ENCODE results near the gene CPA2.

CPA2 gene

GRCh38 chr7:130256704-130257103, 10.0 kb upstream of the CPA2 start:
- DNase-seq: no peak

GRCh38 chr7:130258494-130259078, 8.1 kb upstream of the CPA2 start:
- DNase-seq: no peak

GRCh38 chr7:130262448-130262847, 4.2 kb upstream of the CPA2 start:
- DNase-seq: no peak

- no peak for DNase-seq
Observed at GRCh38 chr7:130263130-130263529, 3.5 kb upstream of the CPA2 start.

- no peak for DNase-seq
Observed at GRCh38 chr7:130266961-130267321, 278 bp downstream of the CPA2 start.

GRCh38 chr7:130268463-130269317, 2.0 kb downstream of the CPA2 start:
- DNase-seq: no peak

GRCh38 chr7:130269318-130269694, 2.6 kb downstream of the CPA2 start:
- no peak for DNase-seq

GRCh38 chr7:130270947-130271800, 4.5 kb downstream of the CPA2 start:
- DNase-seq: no peak

- DNase-seq: peak; percentile 44
Observed at GRCh38 chr7:130272381-130273080, 5.9 kb downstream of the CPA2 start.

GRCh38 chr7:130273081-130273932, 6.6 kb downstream of the CPA2 start:
- peak; percentile 93 for DNase-seq

GRCh38 chr7:130273933-130274255, 7.2 kb downstream of the CPA2 start:
- DNase-seq: no peak

- DNase-seq: no peak
Observed at GRCh38 chr7:130274296-130274695, 7.6 kb downstream of the CPA2 start.

GRCh38 chr7:130274983-130275591, 8.4 kb downstream of the CPA2 start:
- DNase-seq: no peak

- no peak for DNase-seq
Observed at GRCh38 chr7:130275826-130276297, 9.2 kb downstream of the CPA2 start.

GRCh38 chr7:130276796-130277762, 10.4 kb downstream of the CPA2 start:
- no peak for DNase-seq

- DNase-seq: no peak
Observed at GRCh38 chr7:130277763-130278643, 11.3 kb downstream of the CPA2 start.

- no peak for DNase-seq
Observed at GRCh38 chr7:130278860-130279259, 12.2 kb downstream of the CPA2 start.

GRCh38 chr7:130279286-130279685, 12.6 kb downstream of the CPA2 start:
- DNase-seq: no peak

- no peak for DNase-seq
Observed at GRCh38 chr7:130279906-130280305, 13.2 kb downstream of the CPA2 start.
